Measurements from ENCODE around the gene ARID3C.

The ARID3C gene

GRCh38 chr9:34611811-34612787 is 16.8 kb downstream of the ARID3C start, which contains the start of gene RPP25L:
Gene RPP25L, minus strand, starts transcription at chr9:34612097. Its CDS starts 801 bp downstream, at chr9:34611296.
- peak; percentile 94 for DNase-seq (ENCODE audit: low spot score)
- CTCF ChIA-PET: interaction anchor here (0.6 to 1.6 kb wide), 3 partner anchors 8 to 69 kb away, joined by 3 to 4 read pairs (median 3); partner anchors contain the start of gene DCTN3
- POLR2A ChIA-PET (ENCODE audit: low non-redundant PET): interaction anchor here (0.6 kb wide), 1 partner anchor 123 kb away, joined by 3 read pairs; no protein-coding TSS in a partner anchor
- H3K27ac ChIP-seq: peak within 1 kb of the TSS; percentile 95
- TF ChIP-seq, protein P1, sequence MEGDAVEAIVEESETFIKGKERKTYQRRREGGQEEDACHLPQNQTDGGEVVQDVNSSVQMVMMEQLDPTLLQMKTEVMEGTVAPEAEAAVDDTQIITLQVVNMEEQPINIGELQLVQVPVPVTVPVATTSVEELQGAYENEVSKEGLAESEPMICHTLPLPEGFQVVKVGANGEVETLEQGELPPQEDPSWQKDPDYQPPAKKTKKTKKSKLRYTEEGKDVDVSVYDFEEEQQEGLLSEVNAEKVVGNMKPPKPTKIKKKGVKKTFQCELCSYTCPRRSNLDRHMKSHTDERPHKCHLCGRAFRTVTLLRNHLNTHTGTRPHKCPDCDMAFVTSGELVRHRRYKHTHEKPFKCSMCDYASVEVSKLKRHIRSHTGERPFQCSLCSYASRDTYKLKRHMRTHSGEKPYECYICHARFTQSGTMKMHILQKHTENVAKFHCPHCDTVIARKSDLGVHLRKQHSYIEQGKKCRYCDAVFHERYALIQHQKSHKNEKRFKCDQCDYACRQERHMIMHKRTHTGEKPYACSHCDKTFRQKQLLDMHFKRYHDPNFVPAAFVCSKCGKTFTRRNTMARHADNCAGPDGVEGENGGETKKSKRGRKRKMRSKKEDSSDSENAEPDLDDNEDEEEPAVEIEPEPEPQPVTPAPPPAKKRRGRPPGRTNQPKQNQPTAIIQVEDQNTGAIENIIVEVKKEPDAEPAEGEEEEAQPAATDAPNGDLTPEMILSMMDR (conservative IDR thresholded peaks at IDR 0.05; ENCODE audit: low read depth): no peak

DNA sequence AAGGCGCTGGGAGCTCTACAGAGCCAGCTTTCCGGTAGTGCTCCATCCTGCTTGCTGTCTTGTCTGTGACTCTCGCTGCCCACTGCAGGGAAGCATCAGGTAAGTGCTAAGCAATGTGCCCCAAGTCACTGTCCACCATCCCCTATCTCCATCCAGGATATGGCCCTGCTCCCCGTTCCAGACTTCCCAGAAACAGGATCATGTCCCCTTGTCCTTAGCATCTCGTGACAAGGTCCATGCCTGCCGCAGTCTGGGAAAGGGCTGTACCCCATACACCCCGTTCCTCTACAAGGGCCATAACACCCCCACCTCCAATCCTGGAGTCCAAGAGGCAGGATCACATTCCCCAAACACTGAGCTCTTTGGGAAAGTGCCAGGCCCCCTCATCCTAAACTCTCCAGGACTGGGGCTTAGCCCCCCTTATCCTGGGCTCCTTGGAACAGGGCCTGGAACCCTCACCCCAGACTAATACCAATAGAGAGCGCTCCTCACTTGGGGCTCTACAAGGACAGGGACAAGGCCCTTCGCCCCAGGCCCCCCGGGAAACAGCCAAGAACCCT is 17.5 kb downstream of the ARID3C start:
- CTCF ChIA-PET: interaction anchor here (0.6 kb wide), 1 partner anchor 9 kb away, joined by 3 read pairs; no protein-coding TSS in a partner anchor
- TF ChIP-seq, protein P1 (conservative IDR thresholded peaks at IDR 0.05; ENCODE audit: low read depth): no peak
- peak overlapping the region; percentile 95 for H3K27ac ChIP-seq
- DNase-seq (ENCODE audit: low spot score): no peak
- POLR2A ChIA-PET (ENCODE audit: low non-redundant PET): interaction anchor here (0.6 to 0.9 kb wide), 2 partner anchors 35 to 123 kb away, joined by 3 read pairs; partner anchors contain the start of gene GALT

DNA sequence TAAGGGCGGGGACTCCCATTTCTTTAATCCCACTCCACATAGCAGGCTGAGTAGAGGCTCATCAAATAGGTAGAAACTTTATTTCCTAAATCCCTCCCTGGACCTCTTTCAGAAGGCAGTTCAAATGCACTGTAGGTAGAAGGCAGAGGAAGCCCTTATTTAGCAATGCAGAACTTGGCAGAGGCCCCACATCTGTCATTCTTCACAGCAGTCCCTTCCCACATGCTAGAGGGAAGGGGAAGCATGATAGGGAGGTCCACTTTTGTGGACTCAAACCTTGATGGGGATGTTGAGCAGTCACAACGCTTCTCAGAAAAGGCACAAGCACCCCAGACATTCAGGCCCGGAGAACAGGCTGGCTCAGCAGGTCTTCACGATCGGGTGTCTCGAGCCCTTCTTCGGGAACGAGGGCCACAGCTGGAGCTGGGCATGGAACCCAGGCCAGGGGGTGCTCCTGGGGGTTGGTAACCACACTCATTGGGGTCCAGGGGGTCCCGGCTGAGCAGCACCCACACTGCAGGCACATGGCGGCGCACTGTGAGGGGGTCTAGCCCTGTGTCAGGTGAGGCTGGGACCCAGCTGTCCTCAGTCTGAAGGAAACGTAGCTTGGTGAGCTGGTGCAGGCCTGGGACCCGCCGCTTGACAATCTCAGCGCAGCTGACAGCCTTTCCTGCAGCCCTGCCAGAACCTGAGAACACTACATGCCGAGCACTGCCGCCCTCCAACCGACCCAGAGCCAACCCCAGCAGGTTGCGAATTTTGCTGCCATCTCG is 18.2 kb downstream of the ARID3C start:
- POLR2A ChIA-PET (ENCODE audit: low non-redundant PET): interaction anchor here (0.9 kb wide), 1 partner anchor 36 kb away, joined by 3 read pairs; the partner anchor contains the start of gene GALT
- TF ChIP-seq, protein P1 (conservative IDR thresholded peaks at IDR 0.05; ENCODE audit: low read depth): no peak
- CTCF ChIA-PET: interaction anchor here (0.6 kb wide), 1 partner anchor 8 kb away, joined by 3 read pairs; no protein-coding TSS in a partner anchor
- no peak for DNase-seq (ENCODE audit: low spot score)
- H3K27ac ChIP-seq: peak overlapping the region; percentile 95

DNA sequence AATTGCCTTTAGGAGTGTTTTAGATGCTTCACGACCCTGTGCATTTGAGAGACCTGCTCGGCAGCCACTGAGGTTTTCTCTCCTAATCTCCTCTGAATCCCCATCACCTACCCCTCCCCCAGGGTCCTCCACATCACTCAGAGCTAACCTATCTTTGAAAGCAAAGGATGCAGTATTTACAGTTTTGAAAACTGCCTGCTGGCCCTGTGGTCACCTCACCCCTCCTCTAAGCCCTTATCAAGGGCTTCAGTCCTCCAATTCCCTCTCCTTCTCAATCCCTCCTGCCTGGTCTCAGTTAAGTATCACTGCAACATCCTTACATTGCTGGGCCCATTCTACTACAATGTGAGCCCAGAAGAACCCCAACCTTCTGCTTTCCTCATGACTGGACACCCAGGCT is 21.5 kb downstream of the ARID3C start:
- H3K27ac ChIP-seq: no peak overlapping the region
- TF ChIP-seq, protein P1 (conservative IDR thresholded peaks at IDR 0.05; ENCODE audit: low read depth): no peak
- no peak for DNase-seq (ENCODE audit: low spot score)
- ChIA-PET POLR2A (ENCODE audit: low non-redundant PET) (no interaction called here), CTCF (no interaction called here)

DNA sequence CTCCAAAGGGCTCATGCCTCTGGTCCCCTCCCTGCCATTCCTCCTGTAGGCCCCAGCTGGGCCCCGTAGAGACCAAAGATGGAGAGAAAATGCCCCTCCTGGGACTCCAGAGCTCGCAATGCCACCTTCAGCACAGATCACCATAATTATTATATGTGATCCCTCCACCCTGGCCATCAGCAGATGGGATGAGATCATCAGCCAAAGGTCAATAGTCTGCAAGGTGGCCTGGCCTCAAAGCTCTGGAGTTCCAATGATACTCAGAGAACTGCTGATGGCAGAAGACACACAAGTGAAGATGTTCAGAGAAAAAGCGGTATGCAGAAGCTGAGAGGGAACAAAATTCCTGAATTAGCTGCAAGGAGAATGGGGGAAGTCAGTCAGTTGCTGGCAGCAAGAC is 22.0 kb downstream of the ARID3C start:
- no peak for DNase-seq (ENCODE audit: low spot score)
- POLR2A ChIA-PET (ENCODE audit: low non-redundant PET): no interaction called here
- CTCF ChIA-PET: no interaction called here
- TF ChIP-seq, protein P1 (conservative IDR thresholded peaks at IDR 0.05; ENCODE audit: low read depth): no peak
- H3K27ac ChIP-seq: no peak overlapping the region

All from RWPE1 (cell line).